Mononuclear cell (primary cell): ENCODE results near the gene ASIP. TPM values are rescaled to one million over a fixed set of nuclear protein-coding genes. Genes with fewer than 3 reads are reported as not detected.
"Not testable (repeated sequence)": the region's sequence is repeated elsewhere in the genome, so short reads cannot be mapped to it uniquely, and the experiment has no call there.

ENCODE experiments used
- H3K27me3 ChIP-seq: 2 replicates; pipeline ENCODE4 v1.6.0; 2011; ENCODE audit warnings: low read length, control low read depth; ENCODE audit not compliant: insufficient read depth
- H3K4me1 ChIP-seq: 2 replicates; pipeline ENCODE4 v1.5.1; 2011; ENCODE audit warnings: mild to moderate bottlenecking, low read length, control low read depth; ENCODE audit not compliant: insufficient read depth
- H3K4me3 ChIP-seq: 2 replicates; pipeline ENCODE4 v1.5.1; 2011; ENCODE audit warnings: mild to moderate bottlenecking, low read length, moderate library complexity
- H3K9me3 ChIP-seq: 2 replicates; pipeline ENCODE4 v1.5.1; 2011; ENCODE audit warnings: low read depth, mild to moderate bottlenecking, control low read depth, low read length
- total RNA-seq: library from RNA; depleted of rRNA; stranded (reverse); fragments of >200 nt; gene quantifications from one replicate; pipeline ENCODE4 v1.2.3, GENCODE V29; 2012

The ASIP gene
- total RNA-seq, result 1.3 TPM

- H3K27me3 ChIP-seq, result no peaks in the 10 kb centered on the region
- H3K4me3 ChIP-seq, result no peak within 1 kb of the TSS
- H3K9me3 ChIP-seq, result peaks cover 11% of the 10 kb centered on the region
- H3K4me1 ChIP-seq, result peaks cover 7% of the 10 kb centered on the region
These were observed at the start of gene ASIP for GRCh38 chr20:34240693-34241615. ASIP (plus strand) TSS chr20:34241423; CDS start chr20:34260375, 18,952 bp downstream.

GRCh38 chr20:34193051-34193450 lies 48.2 kb upstream of the ASIP start:
- Histone ChIP-seq H3K27me3 (peaks cover 2% of the 10 kb centered on the region), H3K9me3 (no peaks in the 10 kb centered on the region), H3K4me3 (no peak overlapping the region), H3K4me1 (no peaks in the 10 kb centered on the region)

- Histone ChIP-seq H3K9me3 (no peaks in the 10 kb centered on the region), H3K4me3 (no peak overlapping the region), H3K27me3 (no peaks in the 10 kb centered on the region), H3K4me1 (no peaks in the 10 kb centered on the region)
These were observed 42.0 kb upstream of the ASIP start for GRCh38 chr20:34199183-34199582.

- no peaks in the 10 kb centered on the region for H3K27me3 ChIP-seq
- H3K4me1 ChIP-seq, result no peaks in the 10 kb centered on the region
- no peaks in the 10 kb centered on the region for H3K9me3 ChIP-seq
- H3K4me3 ChIP-seq, result no peak overlapping the region
These were observed 41.2 kb upstream of the ASIP start for GRCh38 chr20:34200023-34200422.

GRCh38 chr20:34201531-34201930 lies 39.7 kb upstream of the ASIP start:
- Histone ChIP-seq H3K9me3 (no peaks in the 10 kb centered on the region), H3K4me1 (no peaks in the 10 kb centered on the region), H3K4me3 (no peak overlapping the region), H3K27me3 (no peaks in the 10 kb centered on the region)

- H3K4me1 ChIP-seq, result not testable (repeated sequence)
- H3K4me3 ChIP-seq, result peak overlapping the region; percentile 22
These were observed 35.9 kb upstream of the ASIP start for GRCh38 chr20:34205172-34205880.

GRCh38 chr20:34209111-34209510 lies 32.1 kb upstream of the ASIP start:
- H3K9me3 ChIP-seq, result peaks cover 11% of the 10 kb centered on the region
- no peaks in the 10 kb centered on the region for H3K27me3 ChIP-seq
- no peaks in the 10 kb centered on the region for H3K4me1 ChIP-seq
- H3K4me3 ChIP-seq, result no peak overlapping the region

More at GRCh38 chr20:34205172-34205880, 35.9 kb upstream of the ASIP start:
- H3K9me3 ChIP-seq, H3K27me3 ChIP-seq: not testable (repeated sequence)

GRCh38 chr20:34210271-34210670 lies 31.0 kb upstream of the ASIP start:
- H3K4me1 ChIP-seq, result no peaks in the 10 kb centered on the region
- no peak overlapping the region for H3K4me3 ChIP-seq
- peaks cover 3% of the 10 kb centered on the region for H3K27me3 ChIP-seq
- H3K9me3 ChIP-seq, result peaks cover 11% of the 10 kb centered on the region

GRCh38 chr20:34211591-34211990 lies 29.6 kb upstream of the ASIP start:
- H3K9me3 ChIP-seq, result peaks cover 11% of the 10 kb centered on the region
- peaks cover 14% of the 10 kb centered on the region for H3K27me3 ChIP-seq
- peaks cover 7% of the 10 kb centered on the region for H3K4me1 ChIP-seq
- no peak overlapping the region for H3K4me3 ChIP-seq

- peaks cover 7% of the 10 kb centered on the region for H3K4me1 ChIP-seq
- no peak overlapping the region for H3K4me3 ChIP-seq
- peaks cover 11% of the 10 kb centered on the region for H3K9me3 ChIP-seq
- peaks cover 26% of the 10 kb centered on the region for H3K27me3 ChIP-seq
These were observed 28.0 kb upstream of the ASIP start for GRCh38 chr20:34213213-34213612.

- Histone ChIP-seq H3K9me3 (peaks cover 11% of the 10 kb centered on the region), H3K4me1 (peaks cover 7% of the 10 kb centered on the region), H3K27me3 (peaks cover 39% of the 10 kb centered on the region), H3K4me3 (no peak overlapping the region)
These were observed 25.4 kb upstream of the ASIP start for GRCh38 chr20:34215711-34216381.

GRCh38 chr20:34216382-34216742 lies 24.9 kb upstream of the ASIP start:
- Histone ChIP-seq H3K4me1 (peaks cover 7% of the 10 kb centered on the region), H3K9me3 (peaks cover 11% of the 10 kb centered on the region), H3K4me3 (no peak overlapping the region), H3K27me3 (peaks cover 39% of the 10 kb centered on the region)

GRCh38 chr20:34220561-34220960 lies 20.7 kb upstream of the ASIP start:
- Histone ChIP-seq H3K4me1 (peaks cover 7% of the 10 kb centered on the region), H3K9me3 (no peaks in the 10 kb centered on the region), H3K27me3 (peaks cover 34% of the 10 kb centered on the region), H3K4me3 (no peak overlapping the region)

- H3K4me1 ChIP-seq, result no peaks in the 10 kb centered on the region
- H3K9me3 ChIP-seq, result no peaks in the 10 kb centered on the region
- H3K4me3 ChIP-seq, result no peak overlapping the region
These were observed 19.0 kb upstream of the ASIP start for GRCh38 chr20:34222208-34222607.

GRCh38 chr20:34224251-34224650 lies 17.0 kb upstream of the ASIP start:
- not testable (repeated sequence) for H3K9me3 ChIP-seq, H3K4me3 ChIP-seq, H3K27me3 ChIP-seq, H3K4me1 ChIP-seq

More at GRCh38 chr20:34222208-34222607, 19.0 kb upstream of the ASIP start:
- peaks cover 21% of the 10 kb centered on the region for H3K27me3 ChIP-seq
